Smooth muscle cell (in vitro differentiated cells): ENCODE data around the gene RAPGEF3. TPM values are rescaled to one million over a fixed set of nuclear protein-coding genes. Genes with fewer than 3 reads are reported as not detected.

Experiments
- DNase-seq: peaks from one replicate; lab custom pipeline; 2025; ENCODE audit not compliant: unreplicated experiment; lab: John Stamatoyannopoulos, UW
- H2AFZ ChIP-seq: fragments of 200-600 bp; sonication (generic); 2 replicates; pipeline ENCODE4 v1.6.0; 2016; ENCODE audit warnings: antibody characterized with exemption, low read depth, mild to moderate bottlenecking
- H3F3A ChIP-seq: fragments of 200-600 bp; sonication (generic); 2 replicates; pipeline ENCODE4 v1.6.0; 2017; ENCODE audit warnings: antibody characterized with exemption, low read depth
- H3K27ac ChIP-seq: fragments of 200-600 bp; sonication (generic); 2 replicates; pipeline ENCODE4 v1.5.1; 2016; ENCODE audit warnings: low read depth, mild to moderate bottlenecking
- H3K27me3 ChIP-seq: fragments of 200-600 bp; sonication (generic); 2 replicates; pipeline ENCODE4 v1.6.1; 2016; ENCODE audit warnings: low read depth, mild to moderate bottlenecking
- H3K36me3 ChIP-seq: fragments of 200-600 bp; sonication (generic); 2 replicates; pipeline ENCODE4 v1.5.1; 2016; ENCODE audit warnings: low read depth
- H3K4me1 ChIP-seq: fragments of 200-600 bp; sonication (generic); 2 replicates; pipeline ENCODE4 v1.5.1; 2016; ENCODE audit warnings: low read depth
- H3K4me2 ChIP-seq: fragments of 200-600 bp; sonication (generic); 2 replicates; pipeline ENCODE4 v1.6.0; 2016; ENCODE audit warnings: mild to moderate bottlenecking
- H3K4me3 ChIP-seq: fragments of 200-600 bp; sonication (generic); 2 replicates; pipeline ENCODE4 v1.5.1; 2016; ENCODE audit warnings: mild to moderate bottlenecking
- H3K79me2 ChIP-seq: fragments of 200-600 bp; sonication (generic); 2 replicates; pipeline ENCODE4 v1.6.0; 2016; ENCODE audit warnings: low read depth, mild to moderate bottlenecking
- H3K9ac ChIP-seq: fragments of 200-600 bp; sonication (generic); 2 replicates; pipeline ENCODE4 v1.6.0; 2016; ENCODE audit warnings: low read depth
- H3K9me3 ChIP-seq: fragments of 200-600 bp; sonication (generic); replicated peaks from 2 replicates; pipeline ENCODE4 v1.5.1; 2016; ENCODE audit warnings: low read depth
- H4K20me1 ChIP-seq: fragments of 200-600 bp; sonication (generic); 2 replicates; pipeline ENCODE4 v1.6.0; 2016; ENCODE audit warnings: low read depth
- CTCF ChIP-seq: fragments of 200-600 bp; sonication (generic); IDR thresholded peaks from 2 replicates; pipeline ENCODE4 v1.5.1; 2017; ENCODE audit warnings: borderline replicate concordance, mild to moderate bottlenecking, antibody characterized with exemption; ENCODE audit not compliant: insufficient read depth, poor library complexity, severe bottlenecking
- WGBS: methylation state at CpG from one replicate; pipeline ENCODE4 v1.1.7; 2016; ENCODE audit warnings: low lambda C conversion rate; 5-methylcytosine and 5-hydroxymethylcytosine counted together
- polyA plus RNA-seq: library from polyadenylated mRNA; unstranded; fragments of >200 nt; fragmentation: Nextera tagmentation; extraction: Ambion mirVana; gene quantifications from 2 replicates; pipeline ENCODE4 v1.2.1, GENCODE V29; 2016
- total RNA-seq: library from RNA; depleted of rRNA; stranded (reverse); fragments of >200 nt; gene quantifications from 2 replicates; pipeline ENCODE4 v1.2.3, GENCODE V29; 2014

The RAPGEF3 gene
- total and polyA plus RNA-seq, 2 experiments from 2014 or later: 1.9 to 5.6 TPM

DNA sequence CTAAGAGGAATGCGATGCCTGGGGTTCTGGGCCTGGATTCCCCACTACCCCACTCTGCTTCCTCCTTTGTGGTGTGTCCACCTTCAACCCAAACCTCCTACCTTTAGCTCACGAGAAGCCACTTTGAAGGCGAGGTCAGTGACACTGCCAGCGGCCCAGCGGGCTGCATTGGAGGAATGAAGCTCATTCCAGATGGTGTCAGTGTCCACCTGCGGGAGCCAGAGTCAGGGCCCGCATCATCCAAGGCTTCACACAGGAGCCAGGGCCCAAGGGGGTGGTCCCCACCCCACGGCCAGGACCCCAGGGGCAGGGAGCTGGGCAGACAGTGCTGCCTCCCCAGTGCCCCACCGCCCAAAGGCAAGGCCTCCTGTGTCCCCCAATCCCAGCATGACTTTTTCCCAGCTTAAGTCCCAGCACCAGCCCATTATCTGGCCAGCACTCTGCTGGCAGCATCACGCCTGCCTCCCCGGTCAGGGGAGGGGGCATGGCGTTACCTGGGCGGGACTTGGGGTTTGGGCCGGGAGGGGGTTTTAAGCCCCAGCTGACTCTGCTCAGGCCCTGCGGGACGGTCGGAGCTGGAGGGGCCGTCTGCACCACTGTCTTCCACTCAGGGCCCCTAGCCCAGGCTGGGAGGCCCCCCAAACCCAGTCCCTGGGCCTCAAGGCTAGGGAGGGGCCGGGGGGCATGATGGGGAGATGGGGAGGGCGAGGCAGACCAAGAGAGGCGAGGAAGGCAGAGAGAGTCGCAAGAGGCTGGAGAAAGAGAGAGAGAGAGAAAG lies 31.2 kb upstream of the RAPGEF3 start:
- H3K4me1 ChIP-seq: no peaks in the 10 kb centered on the region
- no peaks in the 10 kb centered on the region for H3K27me3 ChIP-seq
- H3F3A ChIP-seq: no peaks in the 10 kb centered on the region
- H3K79me2 ChIP-seq: no peaks in the 10 kb centered on the region
- no peak overlapping the region for H3K27ac ChIP-seq
- no peak for DNase-seq
- peaks cover 7% of the 10 kb centered on the region for H3K36me3 ChIP-seq
- H3K4me3 ChIP-seq: no peak overlapping the region
- H3K9ac ChIP-seq: no peak overlapping the region
- TF ChIP-seq CTCF: no peak
- no peak overlapping the region for H3K4me2 ChIP-seq
- 95% methylated on average over 17 of the region's 22 CpGs for WGBS
- no peaks in the 10 kb centered on the region for H4K20me1 ChIP-seq
- no peaks in the 10 kb centered on the region for H3K9me3 ChIP-seq
- no peak overlapping the region for H2AFZ ChIP-seq

DNA sequence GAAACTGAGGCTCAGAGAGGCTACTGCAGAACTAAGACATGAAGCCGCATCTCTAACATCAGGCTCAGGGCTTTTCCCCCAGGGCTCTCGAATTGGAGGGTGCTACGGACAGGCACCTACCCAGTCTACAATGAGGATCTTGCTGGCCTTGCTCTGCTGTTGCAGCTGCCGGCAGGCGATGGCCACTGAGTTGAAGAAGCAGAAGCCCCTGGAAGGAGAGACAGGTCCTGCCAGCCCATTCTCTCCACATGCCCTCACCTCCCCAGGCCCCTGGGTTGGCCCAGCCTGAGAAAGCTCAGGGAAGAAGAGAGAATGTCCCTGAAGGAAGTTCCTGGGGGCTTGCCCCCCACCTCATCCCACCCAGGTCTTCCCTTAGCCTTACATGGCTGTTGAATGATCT lies 30.5 kb upstream of the RAPGEF3 start:
- 99% methylated on average over 5 of the region's 5 CpGs for WGBS
- Histone ChIP-seq H3K4me3 (no peak overlapping the region), H3K4me1 (no peaks in the 10 kb centered on the region), H3K36me3 (peaks cover 7% of the 10 kb centered on the region), H3K9me3 (no peaks in the 10 kb centered on the region), H4K20me1 (no peaks in the 10 kb centered on the region), H3F3A (no peaks in the 10 kb centered on the region), H3K4me2 (no peak overlapping the region), H3K27ac (no peak overlapping the region), H3K79me2 (no peaks in the 10 kb centered on the region), H2AFZ (no peak overlapping the region), H3K27me3 (no peaks in the 10 kb centered on the region), H3K9ac (no peak overlapping the region)
- DNase-seq: no peak
- TF ChIP-seq CTCF: no peak

- no peaks in the 10 kb centered on the region for H3K27me3 ChIP-seq
- no peak overlapping the region for H2AFZ ChIP-seq
- H3K27ac ChIP-seq: no peak overlapping the region
- no peak overlapping the region for H3K4me3 ChIP-seq
- TF ChIP-seq CTCF: no peak
- no peaks in the 10 kb centered on the region for H3K9me3 ChIP-seq
- no peak overlapping the region for H3K9ac ChIP-seq
- no peaks in the 10 kb centered on the region for H3F3A ChIP-seq
- H3K4me1 ChIP-seq: no peaks in the 10 kb centered on the region
- WGBS: 94% methylated on average over 14 of the region's 14 CpGs
- DNase-seq: no peak
- H4K20me1 ChIP-seq: no peaks in the 10 kb centered on the region
- H3K36me3 ChIP-seq: peaks cover 7% of the 10 kb centered on the region
- no peak overlapping the region for H3K4me2 ChIP-seq
- H3K79me2 ChIP-seq: no peaks in the 10 kb centered on the region
Measured at GRCh38 chr12:47787596-47788319, 29.1 kb upstream of the RAPGEF3 start.
